Effector CD8-positive, alpha-beta T cell (primary cell): ENCODE data around the gene AVPR2.

Source experiments
- DNase-seq: peaks from one replicate; lab custom pipeline; 2025; lab: John Stamatoyannopoulos, UW

AVPR2 gene

DNA sequence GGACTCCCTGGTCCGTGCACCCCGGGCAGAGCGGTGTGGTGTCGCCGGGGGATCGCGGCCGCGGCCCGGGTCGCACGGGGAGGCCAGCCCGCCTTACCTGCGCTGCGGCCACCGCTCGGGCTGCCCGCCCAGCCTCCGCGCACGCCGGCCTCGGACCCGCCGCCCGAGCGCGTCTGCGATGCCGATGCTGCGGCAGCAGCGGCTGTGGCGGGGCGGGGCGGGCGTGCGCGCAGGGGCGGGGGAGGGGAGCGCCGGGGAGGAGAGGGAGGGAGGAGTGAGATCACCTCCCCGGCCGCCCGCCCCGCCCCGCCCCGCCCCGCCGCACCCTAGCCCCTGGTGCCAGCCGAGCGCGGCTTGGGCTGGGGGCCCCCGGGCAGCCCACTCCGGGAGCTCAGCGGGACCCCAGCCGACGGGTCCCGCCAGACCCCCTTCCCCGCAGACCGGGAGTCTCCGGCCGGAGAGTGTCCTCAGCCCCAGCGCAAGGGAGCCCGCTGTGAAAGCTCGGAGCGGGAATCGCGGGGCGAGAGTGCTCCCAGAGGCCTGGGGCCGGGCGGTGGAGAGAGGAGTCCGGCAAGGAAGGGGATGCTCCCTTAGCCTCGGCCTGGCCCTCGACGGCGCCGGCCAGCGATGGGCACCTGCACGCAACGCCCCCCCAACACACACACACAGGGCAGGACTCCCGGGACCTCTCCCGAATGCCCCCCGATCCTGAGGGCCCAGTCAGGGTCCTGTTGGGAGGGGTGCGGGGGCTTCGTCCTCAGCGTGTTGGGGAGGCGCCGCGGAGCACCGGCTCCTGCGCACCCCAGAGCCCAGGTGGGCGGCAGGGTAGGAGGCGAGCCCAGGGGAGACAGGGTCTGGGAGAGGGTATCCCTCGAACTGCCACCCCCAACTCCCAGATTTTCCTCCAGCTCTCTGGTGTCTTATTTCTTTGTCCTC, 18.2 kb upstream of the AVPR2 start, which contains the start of gene L1CAM:
Gene L1CAM, minus strand, starts transcription at position 206 of the 936 bp plus-strand sequence. CDS start 10,337 bp downstream, outside the sequence.
- no peak for DNase-seq

DNA sequence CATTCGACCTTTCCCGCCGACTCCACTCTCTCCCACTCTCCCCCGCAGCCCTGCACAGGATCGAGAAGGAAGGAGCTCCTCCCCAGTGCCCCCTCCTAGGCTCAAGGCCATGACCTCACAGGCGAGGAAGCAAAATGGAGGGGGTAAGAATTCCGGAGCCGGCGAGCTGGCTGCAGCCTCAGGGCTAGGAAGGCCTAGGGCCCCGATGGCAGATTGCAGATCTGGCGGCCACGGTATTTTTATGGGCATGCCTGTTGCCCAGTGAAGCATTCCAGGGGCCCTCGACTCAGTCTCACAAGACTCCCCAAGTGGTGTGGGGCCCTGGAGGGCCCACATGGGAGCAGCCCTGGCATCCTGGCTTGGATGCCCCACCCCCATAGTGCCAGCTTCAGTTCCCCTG, 17.6 kb upstream of the AVPR2 start:
- no peak for DNase-seq

DNA sequence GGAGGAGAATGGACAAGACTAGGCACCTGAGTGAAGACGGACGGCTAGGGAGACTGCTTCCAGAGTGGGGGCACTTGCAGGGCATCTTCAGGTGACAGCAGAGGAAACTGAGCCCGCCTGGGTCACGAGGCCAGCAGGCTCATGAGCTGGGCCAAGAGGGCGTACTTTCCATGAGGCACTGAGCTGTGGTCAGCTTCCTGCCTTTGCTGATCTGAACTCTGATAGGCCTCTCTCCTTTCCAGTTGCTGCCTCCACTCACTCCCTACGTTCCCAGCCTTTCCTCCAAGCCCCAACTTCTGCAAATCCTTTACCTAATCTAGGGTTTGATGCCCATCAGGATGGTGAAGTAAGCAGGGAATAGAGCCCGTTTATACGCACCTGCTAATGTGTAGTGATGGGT, 17.1 kb upstream of the AVPR2 start:
- DNase-seq = no peak

DNA sequence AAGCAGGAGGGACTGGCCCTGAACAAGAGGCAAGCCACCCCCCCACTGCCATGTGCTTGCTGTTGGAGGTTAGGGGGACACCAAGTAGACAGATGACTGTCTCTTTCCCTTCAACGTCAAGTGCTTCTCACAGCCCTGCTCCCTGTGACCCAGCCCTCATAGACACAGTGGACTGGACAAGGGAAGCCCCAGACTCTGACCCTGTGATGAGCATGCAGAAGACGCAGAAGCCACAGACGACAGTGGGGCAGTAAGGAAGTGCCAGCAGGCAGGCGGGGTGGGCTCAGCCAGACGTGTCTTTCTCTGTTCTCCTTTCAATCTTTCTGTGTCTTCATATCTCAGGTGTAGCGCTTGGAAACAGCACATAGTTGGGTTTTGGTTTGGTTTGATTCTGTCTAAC, 16.1 kb upstream of the AVPR2 start:
- DNase-seq = no peak

DNA sequence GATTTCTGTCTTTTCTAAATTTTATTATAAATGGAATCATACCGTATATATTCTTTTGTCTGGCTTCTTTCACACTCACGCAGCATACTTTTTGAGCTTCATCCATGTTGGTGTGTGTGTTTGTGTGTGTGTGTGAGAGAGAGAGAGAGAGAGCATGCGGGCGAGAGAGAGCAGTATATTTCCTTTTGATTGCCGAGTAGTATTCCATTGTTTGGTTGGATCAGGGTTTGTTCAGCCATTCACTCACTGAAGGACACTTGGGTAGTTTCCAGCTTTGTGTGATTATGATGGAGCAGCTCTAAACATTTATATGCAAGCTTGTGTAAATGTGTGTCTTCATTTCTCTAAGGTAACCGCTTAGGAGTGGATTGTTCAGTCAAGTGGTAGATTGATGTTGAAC, 15.3 kb upstream of the AVPR2 start:
- no peak for DNase-seq

DNA sequence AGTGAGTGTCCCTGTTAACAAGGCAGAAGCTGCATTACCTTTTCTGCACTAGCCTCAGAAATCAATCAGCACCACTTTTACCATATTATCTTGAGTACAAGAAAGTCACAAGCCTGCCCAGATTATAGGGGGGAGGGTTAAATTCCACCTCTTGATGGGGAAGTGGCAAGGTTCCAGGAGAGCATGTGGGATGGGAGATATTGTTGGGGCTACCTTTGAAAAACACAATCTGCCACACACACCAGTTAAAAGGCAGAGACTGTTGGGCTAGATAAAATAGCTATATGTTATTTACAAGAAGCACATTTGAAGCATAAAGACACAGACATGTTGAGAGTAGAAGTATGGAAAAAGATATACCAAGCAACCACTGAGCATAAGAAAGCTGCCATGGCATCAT, 6.6 kb upstream of the AVPR2 start:
- DNase-seq = no peak

DNA sequence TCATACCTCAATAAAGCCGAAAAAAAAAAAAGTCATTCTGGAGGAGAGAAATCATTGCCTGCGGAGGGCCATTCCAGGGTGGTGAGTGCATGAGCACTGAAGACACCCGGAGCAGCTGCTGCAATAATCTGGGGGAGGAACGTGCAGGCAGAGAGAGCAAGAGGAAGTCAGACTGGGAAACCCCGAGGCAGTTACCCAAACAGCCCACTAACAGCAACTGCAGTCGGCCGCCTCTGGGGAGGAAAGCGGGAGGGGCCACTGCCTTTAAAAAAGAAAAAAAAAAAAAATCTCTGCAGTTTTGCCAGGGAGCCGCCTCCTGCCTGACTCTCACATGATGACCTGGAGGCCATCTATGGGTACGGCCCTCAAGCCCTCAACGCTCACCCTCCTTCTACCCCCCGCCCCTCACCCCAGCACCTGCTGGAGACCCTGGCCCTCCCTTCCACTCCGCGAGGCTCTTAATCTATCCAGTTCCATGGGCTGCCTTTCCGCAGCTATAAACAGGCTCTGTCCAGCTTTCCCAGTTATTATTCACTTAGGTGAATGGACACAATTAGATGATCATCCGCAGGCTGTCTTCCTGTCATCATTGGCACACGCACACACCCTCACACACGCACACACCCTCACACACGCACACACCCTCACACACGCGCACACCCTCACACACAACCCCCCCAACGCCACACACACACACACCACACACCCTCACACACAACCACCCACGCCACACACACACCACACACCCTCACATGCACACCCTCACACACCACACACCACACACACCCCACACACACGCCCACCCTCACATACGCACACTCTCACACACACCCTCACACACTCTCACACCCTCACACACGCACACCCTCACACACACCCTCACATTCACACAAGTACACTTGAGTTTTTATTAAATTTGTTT, 3.4 kb upstream of the AVPR2 start:
- peak; percentile 21 for DNase-seq

DNA sequence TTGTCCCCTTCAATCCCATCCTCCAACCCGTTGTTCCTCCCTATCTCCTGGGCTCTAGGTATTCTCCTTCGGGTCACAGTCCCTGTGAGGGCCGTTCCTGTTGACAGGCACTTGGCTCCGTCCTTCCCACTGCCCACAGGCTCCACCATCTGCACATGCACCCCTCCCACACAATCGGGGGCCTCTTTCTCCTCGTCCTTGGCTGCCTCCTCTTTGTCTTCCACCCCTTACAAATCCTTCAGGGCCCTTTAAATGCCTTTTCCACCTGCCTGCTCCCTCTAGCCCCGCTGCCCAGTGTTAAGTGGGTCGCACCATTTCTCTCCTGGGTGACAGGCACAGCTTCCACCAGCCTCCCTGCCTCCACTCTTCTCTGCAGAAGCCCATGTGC, 2.7 kb upstream of the AVPR2 start:
- no peak for DNase-seq

DNA sequence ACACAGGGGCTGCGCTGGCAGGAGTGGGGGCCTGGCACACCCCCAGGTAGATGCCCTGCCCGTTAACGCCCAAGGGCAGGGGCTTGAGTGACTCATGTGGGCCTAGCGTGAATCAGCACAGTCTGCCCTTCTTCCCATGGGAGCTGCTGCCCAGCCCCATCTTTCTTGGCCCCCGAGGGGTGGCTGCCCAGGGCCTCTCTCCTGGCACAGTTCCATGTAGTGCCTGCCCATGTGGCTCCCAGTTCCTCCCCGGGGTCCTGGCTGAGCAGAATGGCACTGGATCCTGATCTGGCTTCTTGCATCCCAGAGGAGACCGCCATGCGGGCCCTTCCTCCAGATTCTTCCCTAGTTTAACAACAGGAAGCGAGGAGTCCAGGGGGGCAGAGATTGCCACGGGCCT, 2.1 kb upstream of the AVPR2 start:
- DNase-seq = no peak

DNA sequence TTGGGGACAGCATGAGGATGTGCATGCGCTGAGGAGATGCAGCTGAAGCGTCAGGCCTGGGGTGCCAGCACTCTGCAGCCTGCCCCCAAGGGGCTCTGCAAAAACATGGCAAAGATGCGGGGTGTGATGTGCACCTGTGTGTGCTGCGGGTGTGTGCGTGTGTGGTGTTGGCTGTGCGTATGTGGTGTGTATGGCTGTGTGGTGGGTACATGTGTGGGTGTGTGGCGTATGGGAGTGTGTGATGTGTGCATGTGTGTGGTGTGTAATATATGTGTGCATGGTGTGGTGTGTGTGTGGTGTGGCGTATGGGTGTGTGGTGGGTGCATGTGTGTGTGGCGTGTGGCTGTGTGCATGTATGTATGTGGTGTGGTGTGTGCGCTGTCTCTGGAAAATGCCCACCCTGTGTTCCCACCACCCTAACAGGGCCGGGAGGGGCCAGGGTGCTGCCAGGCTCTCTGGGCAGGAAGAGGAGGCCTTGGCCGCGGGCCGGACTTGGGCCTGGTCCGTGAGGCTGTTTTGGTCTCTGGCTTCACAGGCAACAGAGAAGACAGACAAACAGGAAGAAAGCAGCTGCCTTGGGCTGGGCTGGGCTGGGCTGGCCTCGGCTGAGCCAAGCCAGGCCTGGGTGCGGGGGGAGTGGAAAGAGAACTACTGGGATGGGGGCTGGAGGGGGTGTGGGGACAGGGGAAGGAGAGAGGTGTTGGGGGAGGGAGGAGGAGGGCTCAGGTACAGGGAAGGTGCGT, 1.1 kb upstream of the AVPR2 start:
- DNase-seq = no peak

DNA sequence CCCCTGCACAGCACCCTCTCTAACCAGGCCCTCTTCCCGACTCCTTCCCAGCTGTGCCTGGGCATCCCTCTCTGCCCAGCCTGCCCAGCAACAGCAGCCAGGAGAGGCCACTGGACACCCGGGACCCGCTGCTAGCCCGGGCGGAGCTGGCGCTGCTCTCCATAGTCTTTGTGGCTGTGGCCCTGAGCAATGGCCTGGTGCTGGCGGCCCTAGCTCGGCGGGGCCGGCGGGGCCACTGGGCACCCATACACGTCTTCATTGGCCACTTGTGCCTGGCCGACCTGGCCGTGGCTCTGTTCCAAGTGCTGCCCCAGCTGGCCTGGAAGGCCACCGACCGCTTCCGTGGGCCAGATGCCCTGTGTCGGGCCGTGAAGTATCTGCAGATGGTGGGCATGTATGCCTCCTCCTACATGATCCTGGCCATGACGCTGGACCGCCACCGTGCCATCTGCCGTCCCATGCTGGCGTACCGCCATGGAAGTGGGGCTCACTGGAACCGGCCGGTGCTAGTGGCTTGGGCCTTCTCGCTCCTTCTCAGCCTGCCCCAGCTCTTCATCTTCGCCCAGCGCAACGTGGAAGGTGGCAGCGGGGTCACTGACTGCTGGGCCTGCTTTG, 1.1 kb downstream of the AVPR2 start:
- DNase-seq = no peak

DNA sequence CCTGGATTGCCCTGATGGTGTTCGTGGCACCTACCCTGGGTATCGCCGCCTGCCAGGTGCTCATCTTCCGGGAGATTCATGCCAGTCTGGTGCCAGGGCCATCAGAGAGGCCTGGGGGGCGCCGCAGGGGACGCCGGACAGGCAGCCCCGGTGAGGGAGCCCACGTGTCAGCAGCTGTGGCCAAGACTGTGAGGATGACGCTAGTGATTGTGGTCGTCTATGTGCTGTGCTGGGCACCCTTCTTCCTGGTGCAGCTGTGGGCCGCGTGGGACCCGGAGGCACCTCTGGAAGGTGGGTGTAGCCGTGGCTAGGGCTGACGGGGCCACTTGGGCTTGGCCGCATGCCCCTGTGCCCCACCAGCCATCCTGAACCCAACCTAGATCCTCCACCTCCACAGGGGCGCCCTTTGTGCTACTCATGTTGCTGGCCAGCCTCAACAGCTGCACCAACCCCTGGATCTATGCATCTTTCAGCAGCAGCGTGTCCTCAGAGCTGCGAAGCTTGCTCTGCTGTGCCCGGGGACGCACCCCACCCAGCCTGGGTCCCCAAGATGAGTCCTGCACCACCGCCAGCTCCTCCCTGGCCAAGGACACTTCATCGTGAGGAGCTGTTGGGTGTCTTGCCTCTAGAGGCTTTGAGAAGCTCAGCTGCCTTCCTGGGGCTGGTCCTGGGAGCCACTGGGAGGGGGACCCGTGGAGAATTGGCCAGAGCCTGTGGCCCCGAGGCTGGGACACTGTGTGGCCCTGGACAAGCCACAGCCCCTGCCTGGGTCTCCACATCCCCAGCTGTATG, 1.8 kb downstream of the AVPR2 start:
- no peak for DNase-seq

DNA sequence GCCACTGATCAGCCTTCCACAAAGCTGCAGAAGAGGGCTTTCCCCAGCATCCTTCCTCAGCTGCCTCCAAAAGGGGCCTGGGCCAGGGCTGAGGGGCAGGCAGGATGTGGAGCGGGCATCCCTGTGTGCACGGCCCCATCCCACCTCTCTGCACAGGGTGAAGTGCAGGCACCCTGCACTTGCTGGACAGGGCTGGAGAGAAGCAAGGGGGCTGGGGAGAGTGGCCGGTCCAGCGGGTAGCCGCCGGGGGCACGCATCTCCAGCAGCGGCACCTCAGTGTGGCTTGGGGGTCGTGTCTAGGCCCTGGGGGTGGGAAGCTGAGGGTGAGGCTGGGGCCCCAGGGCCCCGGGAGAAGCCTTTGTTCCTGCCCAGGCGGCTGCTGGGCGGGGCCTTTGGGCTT, 3.0 kb downstream of the AVPR2 start:
- no peak for DNase-seq

DNA sequence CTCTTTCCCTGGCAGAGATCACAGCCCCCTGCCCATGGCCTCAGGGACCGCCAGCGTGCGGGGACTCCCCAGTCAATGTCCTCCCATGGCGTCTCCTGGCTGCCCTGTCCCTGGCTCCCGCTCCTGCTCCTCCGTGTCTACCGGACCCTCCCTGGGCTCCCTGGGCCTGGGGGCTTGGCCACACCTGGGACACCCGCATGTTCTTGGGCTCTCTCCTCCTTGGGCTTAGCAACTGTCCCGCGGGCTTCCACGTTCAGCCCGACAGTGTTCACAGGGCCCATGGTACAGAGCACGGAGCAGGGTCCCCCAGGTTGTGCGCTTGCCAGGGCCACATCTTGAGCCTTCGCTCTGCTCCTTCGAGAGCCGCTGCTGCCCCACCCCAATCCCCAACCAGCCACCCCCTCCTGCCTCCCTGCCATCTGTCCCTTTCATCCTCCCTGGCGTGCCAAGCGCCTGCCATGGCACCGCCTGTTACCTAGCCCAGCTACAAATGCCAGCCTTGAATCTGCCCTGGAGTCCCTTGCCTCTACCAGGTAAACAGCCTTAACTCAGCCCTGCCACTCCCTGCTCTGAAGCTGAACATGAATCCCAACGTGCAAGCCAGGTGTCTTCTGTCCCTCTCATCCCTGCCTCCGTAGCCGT, 3.9 kb downstream of the AVPR2 start:
- no peak for DNase-seq

DNA sequence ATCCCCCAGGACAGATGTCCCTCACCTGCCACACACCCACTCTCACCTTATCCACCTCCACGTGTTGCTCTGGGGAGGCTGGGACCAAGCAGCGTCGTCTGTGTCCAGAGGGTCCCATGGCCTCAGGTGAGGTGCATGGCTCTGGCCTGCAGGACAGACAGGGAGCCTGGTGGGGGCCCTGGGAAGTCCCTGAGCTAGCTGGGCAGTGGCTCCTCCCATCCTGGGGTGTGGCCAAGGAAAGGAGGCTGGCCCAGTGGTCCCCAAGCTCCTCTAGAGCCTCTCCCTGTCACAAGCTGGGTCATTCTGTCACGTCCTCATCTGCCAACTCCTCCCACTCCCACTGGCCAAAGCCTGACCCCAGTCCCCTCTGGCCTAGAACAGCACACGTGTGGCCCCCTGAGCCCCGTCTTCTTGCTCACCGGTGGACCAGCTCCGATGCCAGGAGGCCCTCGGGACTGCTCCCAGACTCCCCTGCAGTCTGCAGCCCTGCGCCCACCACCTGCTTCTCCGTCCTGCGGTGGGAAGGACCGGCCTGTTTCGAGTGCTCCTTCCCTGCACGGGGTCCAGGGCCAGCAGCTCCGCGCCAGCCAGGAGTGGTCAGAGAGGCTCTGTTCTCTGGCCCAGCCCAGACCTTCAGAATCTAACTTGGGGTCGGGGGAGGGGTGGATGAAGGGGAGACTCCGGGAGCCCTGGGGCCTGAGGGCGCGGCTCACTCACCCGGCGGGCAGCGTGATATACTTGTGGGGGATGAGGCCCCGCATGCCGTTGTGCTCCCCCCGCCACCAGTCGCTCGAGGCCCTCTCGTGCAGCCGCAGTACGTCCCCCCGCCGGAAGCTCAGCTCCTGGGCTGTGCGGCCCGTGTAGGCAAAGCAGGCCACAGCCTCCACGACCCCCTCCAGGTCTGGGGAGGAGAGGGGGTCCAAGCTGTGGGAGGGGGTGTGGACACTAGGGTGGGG, 4.8 kb downstream of the AVPR2 start:
- DNase-seq = no peak

DNA sequence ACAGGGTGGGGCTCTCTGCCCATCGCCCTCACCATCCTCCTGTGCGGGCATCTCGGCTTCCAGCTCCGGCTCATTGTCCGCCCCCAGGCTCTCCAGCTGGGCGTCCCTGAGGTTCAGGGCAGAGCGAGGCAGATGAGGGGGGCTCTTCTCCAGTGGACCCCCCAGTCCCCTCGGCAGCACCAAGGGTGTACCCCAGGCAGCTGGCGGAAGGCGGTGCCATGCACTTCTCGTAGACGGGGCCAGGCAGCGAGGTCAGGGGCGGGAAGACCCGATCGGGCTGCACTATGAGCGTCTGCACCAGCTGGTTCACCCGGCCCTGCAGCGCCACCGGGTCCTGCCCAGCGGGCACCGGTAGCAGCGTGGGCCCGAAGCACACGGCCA, 5.5 kb downstream of the AVPR2 start:
- DNase-seq = no peak

DNA sequence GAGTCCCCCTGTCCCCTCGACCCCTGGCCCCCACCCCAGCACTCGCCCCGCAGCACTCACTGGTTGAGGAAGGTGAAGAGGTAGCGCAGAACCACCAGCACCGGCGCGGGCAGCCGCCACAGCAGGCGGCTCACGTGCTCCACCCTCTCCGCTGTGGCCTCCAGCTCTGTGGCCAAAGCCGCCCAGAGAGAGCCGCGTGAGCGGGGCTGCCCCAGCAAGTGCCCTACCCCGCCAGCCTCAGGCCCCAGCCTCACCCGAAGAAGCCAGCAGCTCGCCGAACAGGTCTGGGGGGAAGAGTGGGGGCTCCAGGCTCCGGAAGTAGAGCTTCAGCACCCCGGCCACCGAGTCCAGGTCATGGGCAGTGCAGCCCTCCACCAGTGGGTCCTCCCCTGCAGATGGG, 6.0 kb downstream of the AVPR2 start:
- DNase-seq = no peak

DNA sequence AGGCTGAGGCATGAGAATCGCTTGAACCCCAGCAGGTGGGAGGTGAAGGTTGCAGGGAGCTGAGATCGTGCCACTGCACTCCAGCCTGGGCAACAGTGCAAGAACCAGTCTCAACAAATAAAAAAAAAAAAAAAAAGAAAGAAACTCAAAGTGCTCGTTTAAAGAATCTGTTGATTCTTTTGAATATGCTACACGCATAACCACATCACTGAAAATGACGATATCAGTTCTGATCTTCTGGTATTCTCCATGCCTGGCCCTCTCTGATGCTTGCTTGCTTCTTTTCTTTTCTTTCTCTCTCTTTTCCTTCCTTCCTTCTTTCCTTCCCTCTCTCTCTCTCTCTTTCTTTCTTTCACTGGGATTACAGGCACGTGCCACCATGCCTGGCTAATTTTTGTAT, 7.3 kb downstream of the AVPR2 start:
- DNase-seq = no peak

DNA sequence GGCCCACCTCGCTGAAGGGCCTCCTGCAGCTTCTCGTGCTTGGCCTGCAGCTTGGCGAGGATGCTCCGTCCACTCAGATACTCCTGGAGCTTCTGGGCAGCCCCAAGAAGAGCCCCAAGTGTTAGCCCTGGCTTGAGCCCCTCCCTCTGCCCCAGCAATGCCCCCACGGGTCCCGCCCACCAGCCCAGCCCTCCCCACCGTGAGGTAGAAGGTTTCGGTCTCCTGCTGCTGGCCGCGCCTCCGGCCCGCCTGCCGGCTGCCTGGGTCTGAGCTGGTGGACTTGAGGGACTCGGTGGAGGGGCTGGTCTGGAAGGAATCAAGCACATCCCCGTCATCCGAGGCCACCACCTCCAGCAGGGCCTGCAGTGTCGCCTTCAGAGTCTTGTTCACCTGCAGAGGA, 8.7 kb downstream of the AVPR2 start:
- no peak for DNase-seq
